Epithelial cell of esophagus (primary cell): ENCODE results near the gene SYT2.
"Not testable (repeated sequence)": the region's sequence is repeated elsewhere in the genome, so short reads cannot be mapped to it uniquely, and the experiment has no call there.

Experiments used
- DNase-seq: peaks from one replicate; pipeline ENCODE4 v3.0.0; 2010; ENCODE audit warnings: low read depth
- H3K4me3 ChIP-seq: 2 replicates; pipeline ENCODE4 v1.5.1; 2011; ENCODE audit warnings: mild to moderate bottlenecking, low read length, control low read depth
- TF ChIP-seq, protein P1 (sequence below): IDR thresholded peaks from 2 replicates; pipeline ENCODE4 v1.5.1; 2011; ENCODE audit warnings: low read depth, mild to moderate bottlenecking, low read length, control low read depth, inconsistent platforms; ENCODE audit not compliant: insufficient read depth; ENCODE audit errors: missing control alignments

Gene SYT2

GRCh38 chr1:202638019-202638700 lies 72.1 kb downstream of the SYT2 start:
- TF ChIP-seq, protein P1, sequence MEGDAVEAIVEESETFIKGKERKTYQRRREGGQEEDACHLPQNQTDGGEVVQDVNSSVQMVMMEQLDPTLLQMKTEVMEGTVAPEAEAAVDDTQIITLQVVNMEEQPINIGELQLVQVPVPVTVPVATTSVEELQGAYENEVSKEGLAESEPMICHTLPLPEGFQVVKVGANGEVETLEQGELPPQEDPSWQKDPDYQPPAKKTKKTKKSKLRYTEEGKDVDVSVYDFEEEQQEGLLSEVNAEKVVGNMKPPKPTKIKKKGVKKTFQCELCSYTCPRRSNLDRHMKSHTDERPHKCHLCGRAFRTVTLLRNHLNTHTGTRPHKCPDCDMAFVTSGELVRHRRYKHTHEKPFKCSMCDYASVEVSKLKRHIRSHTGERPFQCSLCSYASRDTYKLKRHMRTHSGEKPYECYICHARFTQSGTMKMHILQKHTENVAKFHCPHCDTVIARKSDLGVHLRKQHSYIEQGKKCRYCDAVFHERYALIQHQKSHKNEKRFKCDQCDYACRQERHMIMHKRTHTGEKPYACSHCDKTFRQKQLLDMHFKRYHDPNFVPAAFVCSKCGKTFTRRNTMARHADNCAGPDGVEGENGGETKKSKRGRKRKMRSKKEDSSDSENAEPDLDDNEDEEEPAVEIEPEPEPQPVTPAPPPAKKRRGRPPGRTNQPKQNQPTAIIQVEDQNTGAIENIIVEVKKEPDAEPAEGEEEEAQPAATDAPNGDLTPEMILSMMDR: no peak
- H3K4me3 ChIP-seq: no peak overlapping the region
- no peak for DNase-seq

DNA sequence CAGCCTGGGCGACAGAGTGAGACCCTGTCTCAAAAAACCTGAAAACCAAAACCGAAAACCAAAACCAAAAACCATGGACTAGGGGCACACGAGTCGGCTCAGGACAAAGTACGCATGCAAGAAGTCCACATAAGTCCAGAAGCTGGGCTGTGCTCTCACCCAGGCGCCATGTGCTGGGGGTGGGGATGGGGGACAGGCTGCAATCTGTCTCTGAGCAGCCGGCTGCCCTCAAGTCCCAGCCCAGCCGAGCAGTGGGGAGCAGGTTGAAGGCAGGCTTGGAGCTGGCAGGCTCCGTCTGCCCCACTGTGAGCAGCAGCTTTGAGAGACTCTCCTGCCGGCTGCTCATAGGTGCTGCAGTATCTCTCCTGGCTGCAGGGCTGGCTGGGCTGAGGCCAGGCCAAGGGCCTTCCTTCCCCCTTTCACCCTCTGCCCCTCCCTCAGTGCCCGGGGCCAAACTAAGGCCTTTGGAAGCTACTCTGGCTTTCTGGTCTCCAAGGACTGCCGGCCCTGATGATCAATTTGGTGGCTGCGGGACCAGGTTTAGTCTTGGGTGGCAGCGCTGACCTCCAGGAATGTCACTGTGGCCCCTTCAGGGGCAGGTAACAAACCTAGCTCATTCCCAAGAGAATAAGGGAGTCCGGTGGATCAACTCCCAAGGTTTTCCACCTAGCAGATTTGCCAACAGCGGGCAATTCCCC lies 72.8 kb downstream of the SYT2 start:
- not testable (repeated sequence) for DNase-seq, H3K4me3 ChIP-seq

DNA sequence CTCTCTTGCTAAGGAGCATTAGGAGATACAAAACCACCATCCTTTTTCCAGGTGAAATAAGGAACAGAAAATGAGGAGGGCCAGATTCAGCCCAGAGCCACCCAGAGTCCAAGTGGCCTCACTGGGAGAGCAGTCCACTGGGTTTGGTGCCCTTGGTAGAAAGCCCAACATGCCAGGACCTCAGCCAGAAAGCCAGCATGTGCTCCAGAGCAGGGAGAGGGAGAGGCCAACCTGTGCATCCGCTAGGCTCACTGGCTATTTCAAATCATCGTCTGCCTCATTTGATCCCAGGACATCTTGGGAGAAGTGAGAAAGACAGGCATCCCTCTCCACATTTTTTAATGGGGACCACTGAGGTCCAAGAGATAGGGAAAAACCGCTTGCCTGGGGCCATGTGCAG lies 74.1 kb downstream of the SYT2 start:
- not testable (repeated sequence) for H3K4me3 ChIP-seq, DNase-seq

DNA sequence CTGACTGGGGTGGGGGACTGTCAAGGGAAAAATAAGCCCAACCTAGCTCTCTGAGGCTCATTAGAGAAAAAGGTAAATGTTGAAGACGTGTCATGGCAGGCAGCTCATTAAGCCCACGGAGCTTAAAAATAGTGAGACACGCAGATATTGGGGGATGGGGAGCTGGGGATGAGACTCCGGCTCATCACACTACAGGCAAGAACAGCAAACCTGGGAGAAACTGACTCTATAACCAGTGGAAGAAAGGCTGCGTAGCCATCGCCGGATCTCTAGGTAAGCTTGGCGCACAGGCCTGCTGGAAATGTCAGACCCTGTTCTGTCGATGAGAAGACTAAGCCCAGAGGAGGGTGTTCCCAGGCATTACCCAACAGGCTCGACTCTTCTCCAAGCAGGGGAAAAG lies 78.0 kb downstream of the SYT2 start:
- no peak for DNase-seq
- H3K4me3 ChIP-seq: no peak overlapping the region
- TF ChIP-seq, protein P1: no peak

- TF ChIP-seq, protein P1: no peak
- H3K4me3 ChIP-seq: no peak overlapping the region
- DNase-seq: no peak
Observed at GRCh38 chr1:202631076-202631923, 79.0 kb downstream of the SYT2 start.

GRCh38 chr1:202630541-202630940 lies 79.7 kb downstream of the SYT2 start:
- no peak overlapping the region for H3K4me3 ChIP-seq
- no peak for DNase-seq

DNA sequence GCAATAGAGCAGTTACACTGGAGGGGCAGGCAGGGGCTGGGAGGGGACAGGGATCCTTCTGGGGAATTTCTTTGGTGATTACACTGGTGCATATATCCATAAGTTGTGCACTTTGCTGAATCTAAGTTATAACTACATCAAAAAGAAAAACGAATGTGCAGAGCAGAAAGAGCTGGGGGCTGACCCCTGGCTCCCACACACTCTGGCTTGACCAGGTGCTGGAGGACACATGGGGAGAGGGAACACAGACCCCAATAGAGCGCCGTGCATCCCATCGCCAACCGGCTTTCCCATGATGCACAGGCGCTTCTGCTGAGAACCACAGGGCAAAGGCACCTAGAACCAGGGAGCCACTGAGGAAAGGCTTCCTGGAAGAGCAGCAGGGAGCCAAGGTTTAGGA lies 80.2 kb downstream of the SYT2 start:
- not testable (repeated sequence) for H3K4me3 ChIP-seq, DNase-seq

More at GRCh38 chr1:202630541-202630940, 79.7 kb downstream of the SYT2 start:
- TF ChIP-seq, protein P1: no peak

DNA sequence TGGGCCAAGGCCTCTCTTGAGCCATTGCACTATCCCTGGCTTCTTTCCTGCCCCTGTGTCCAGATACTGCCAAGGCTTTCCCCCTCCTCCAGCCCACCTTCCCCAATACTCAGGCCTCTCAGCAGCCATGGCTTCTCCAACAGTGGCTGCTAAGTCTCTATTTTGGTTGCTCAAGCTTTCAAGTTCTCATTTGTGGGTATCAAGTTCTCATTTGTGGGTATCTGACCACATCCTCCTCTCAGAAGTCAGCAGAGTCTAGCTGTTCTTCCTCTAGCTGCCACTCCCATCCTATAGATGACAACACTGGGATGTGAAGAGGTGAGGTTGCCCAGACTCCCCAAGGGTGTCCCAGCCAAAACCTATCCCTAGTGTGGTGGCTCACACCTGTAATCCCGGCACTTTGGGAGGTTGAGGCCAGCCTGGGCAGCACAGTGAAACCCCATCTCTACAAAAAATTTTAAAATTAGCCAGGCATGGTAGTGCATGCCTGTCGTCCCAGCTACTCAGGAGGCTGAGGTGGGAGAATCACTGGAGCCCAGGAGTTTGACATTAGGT lies 80.9 kb downstream of the SYT2 start:
- H3K4me3 ChIP-seq, DNase-seq: not testable (repeated sequence)
